HCT116 (cell line): ENCODE results near the gene KCNC3. TPM values are rescaled to one million over a fixed set of nuclear protein-coding genes. Genes with fewer than 3 reads are reported as not detected.

ENCODE experiments used
- ATAC-seq: fragments of 200-7000 bp; cut with Tn5 transposase; 2 replicates; pipeline ENCODE4 v1.9.1; 2020; ENCODE audit warnings: mild to moderate bottlenecking, moderate library complexity
- BruUV-seq: library from RNA; stranded (reverse); fragments of 400-500 nt; replicated peaks from 2 replicates; lab custom pipeline; 2021; lab: Mats Ljungman, UMichigan
- CTCF ChIA-PET: fragments of 300-600 bp; sonication (Branson Sonifier 250); formaldehyde crosslinking; loops from one replicate; lab custom pipeline; 2021; ENCODE audit warnings: antibody characterized with exemption; lab: Charles Lee
- POLR2A ChIA-PET: fragments of 300-600, 350-600 bp; sonication (Branson Sonifier 250); formaldehyde crosslinking; loops from one replicate; lab custom pipeline; 2021; ENCODE audit warnings: antibody characterized with exemption; lab: Charles Lee
- RAD21 ChIA-PET, 2 experiments: fragments of 300-600 bp; sonication (Branson Sonifier 250); formaldehyde crosslinking; loops; one replicate each; lab custom pipeline; 2023; ENCODE audit warnings: low total read pairs in 2 of 2; ENCODE audit not compliant: uncharacterized antibody in 2 of 2, unreplicated experiment in 2 of 2, low non-redundant PET in 1 of 2; lab: Charles Lee
- DNase-seq: peaks from one replicate; pipeline ENCODE4 v3.0.0-alpha.2; 2010; ENCODE audit warnings: low read depth, low spot score
- H2AFZ ChIP-seq: fragments of 200-600 bp; shearing (Covaris generic), sonication (generic); 2 replicates; pipeline ENCODE4 v1.6.1; 2017; ENCODE audit warnings: low read depth, mixed run types, mixed read lengths, antibody characterized with exemption, low read length; ENCODE audit not compliant: poor library complexity, severe bottlenecking
- H3K27ac ChIP-seq: 2 replicates; pipeline ENCODE4 v1.5.1; 2012; ENCODE audit warnings: low read depth, low read length
- H3K27me3 ChIP-seq: fragments of 200-600 bp; sonication (generic); 2 replicates; pipeline ENCODE4 v1.6.1; 2016; ENCODE audit warnings: mixed run types, low read length, mixed read lengths; ENCODE audit not compliant: insufficient read depth
- H3K36me3 ChIP-seq, 2 experiments: fragments of 200-500 bp in 1 of 2; fragments of 200-600 bp in 1 of 2; sonication (Bioruptor generic) in 1 of 2; sonication (generic) in 1 of 2; 2 replicates each; pipeline versions ENCODE4 v1.5.1 to v1.6.1; 2014 to 2016; ENCODE audit warnings: low read length in 2 of 2, inconsistent platforms in 1 of 2, mixed read lengths in 1 of 2, mixed run types in 1 of 2; ENCODE audit not compliant: insufficient read depth in 2 of 2, control insufficient read depth in 1 of 2
- H3K4me1 ChIP-seq, 2 experiments: fragments of 200-600 bp in 1 of 2; sonication (generic) in 1 of 2; 2 replicates each; pipeline versions ENCODE4 v1.5.1 to v1.6.1; 2012 to 2017; ENCODE audit warnings: low read length in 2 of 2, inconsistent platforms in 1 of 2, mild to moderate bottlenecking in 1 of 2, mixed read lengths in 1 of 2, mixed run types in 1 of 2, moderate library complexity in 1 of 2; ENCODE audit not compliant: insufficient read depth in 2 of 2, control insufficient read depth in 1 of 2
- H3K4me2 ChIP-seq: fragments of 200-600 bp; sonication (generic); 2 replicates; pipeline ENCODE4 v1.6.1; 2017; ENCODE audit warnings: mixed run types, low read length, mixed read lengths
- H3K4me3 ChIP-seq, 2 experiments: fragments of 200-600 bp in 1 of 2; sonication (generic) in 1 of 2; replicated peaks in 1 of 2; 2 replicates each; pipeline ENCODE4 v1.5.1; 2011 to 2016; ENCODE audit warnings: low read length in 2 of 2, control low read depth in 1 of 2, low read depth in 1 of 2, mild to moderate bottlenecking in 1 of 2, mixed read lengths in 1 of 2, mixed run types in 1 of 2
- H3K79me2 ChIP-seq: fragments of 200-600 bp; sonication (generic); 2 replicates; pipeline ENCODE4 v1.6.1; 2017; ENCODE audit warnings: mild to moderate bottlenecking, mixed run types, low read length, moderate library complexity, mixed read lengths; ENCODE audit not compliant: insufficient read depth
- H3K9ac ChIP-seq: fragments of 200-600 bp; sonication (generic); 2 replicates; pipeline ENCODE4 v1.6.1; 2016; ENCODE audit warnings: low read length, mixed read lengths
- H3K9me2 ChIP-seq: fragments of 200-600 bp; sonication (generic), shearing (Covaris generic); 2 replicates; pipeline ENCODE4 v1.6.1; 2017; ENCODE audit warnings: mixed run types, mild to moderate bottlenecking, moderate library complexity; ENCODE audit not compliant: insufficient read depth
- H3K9me3 ChIP-seq, 2 experiments: fragments of 200-500 bp in 1 of 2; fragments of 200-600 bp in 1 of 2; sonication (Bioruptor generic) in 1 of 2; sonication (generic) in 1 of 2; 2 replicates each; pipeline ENCODE4 v1.6.1; 2014 to 2017; ENCODE audit warnings: low read length in 2 of 2, mixed read lengths in 2 of 2, inconsistent platforms in 1 of 2, low read depth in 1 of 2, mild to moderate bottlenecking in 1 of 2, mixed run types in 1 of 2, moderate library complexity in 1 of 2; ENCODE audit not compliant: control insufficient read depth in 1 of 2, insufficient read depth in 1 of 2
- H4K20me1 ChIP-seq: fragments of 200-600 bp; sonication (generic), shearing (Covaris generic); 2 replicates; pipeline ENCODE4 v1.6.1; 2017; ENCODE audit warnings: mixed run types, mild to moderate bottlenecking, moderate library complexity; ENCODE audit not compliant: insufficient read depth
- ATF3 ChIP-seq: IDR thresholded peaks from 2 replicates; pipeline ENCODE4 v1.6.1; 2012
- CBX3 ChIP-seq: IDR thresholded peaks from 2 replicates; pipeline ENCODE4 v1.6.1; 2012; ENCODE audit warnings: low read depth
- CEBPB ChIP-seq: IDR thresholded peaks from 2 replicates; pipeline ENCODE4 v1.6.1; 2012; ENCODE audit warnings: low read depth
- EGR1 ChIP-seq: IDR thresholded peaks from 2 replicates; pipeline ENCODE4 v1.6.1; 2012; ENCODE audit warnings: low read depth
- EZH2 ChIP-seq: fragments of 200-600 bp; sonication (generic); IDR thresholded peaks from 2 replicates; pipeline ENCODE4 v1.6.1; 2017; ENCODE audit warnings: antibody characterized with exemption, mixed run types
- EZH2phosphoT487 ChIP-seq: fragments of 200-600 bp; IDR thresholded peaks from 2 replicates; pipeline ENCODE4 v1.6.1; 2018; ENCODE audit warnings: antibody characterized with exemption, borderline replicate concordance
- FOSL1 ChIP-seq: IDR thresholded peaks from 2 replicates; pipeline ENCODE4 v1.6.1; 2012; ENCODE audit warnings: low read depth
- JUND ChIP-seq: IDR thresholded peaks from 2 replicates; pipeline ENCODE4 v1.6.1; 2012
- POLR2A ChIP-seq: IDR thresholded peaks from 2 replicates; pipeline ENCODE4 v1.7.0; 2011; ENCODE audit warnings: borderline replicate concordance; ENCODE audit not compliant: insufficient read depth, insufficient read length; ENCODE audit errors: extremely low read depth
- POLR2AphosphoS5 ChIP-seq: IDR thresholded peaks from 2 replicates; pipeline ENCODE4 v1.6.1; 2011; ENCODE audit warnings: mild to moderate bottlenecking, low read depth, low read length, moderate library complexity
- RAD21 ChIP-seq: IDR thresholded peaks from 2 replicates; pipeline ENCODE4 v1.6.1; 2012; ENCODE audit warnings: low read depth, mild to moderate bottlenecking
- SIN3A ChIP-seq: IDR thresholded peaks from 2 replicates; pipeline ENCODE4 v1.6.1; 2012; ENCODE audit warnings: low read depth
- YY1 ChIP-seq: IDR thresholded peaks from 2 replicates; pipeline ENCODE4 v1.6.1; 2011; ENCODE audit warnings: low read length, low read depth, moderate library complexity, mild to moderate bottlenecking; ENCODE audit not compliant: insufficient replicate concordance; ENCODE audit errors: extremely low read depth
- ZBTB33 ChIP-seq: IDR thresholded peaks from 2 replicates; pipeline ENCODE4 v1.6.1; 2011; ENCODE audit warnings: mild to moderate bottlenecking, low read length, moderate library complexity; ENCODE audit not compliant: insufficient replicate concordance; ENCODE audit errors: extremely low read depth
- ZFX ChIP-seq: fragments of 450-650 bp; IDR thresholded peaks from 2 replicates; pipeline ENCODE4 v1.6.1; 2017
- ZNF274 ChIP-seq: fragments of 200-500 bp; sonication (Bioruptor generic); IDR thresholded peaks from 2 replicates; pipeline ENCODE4 v1.6.1; 2014; ENCODE audit warnings: mild to moderate bottlenecking, low read depth, low read length, inconsistent platforms
- intact Hi-C: fragments of 100-400 bp; cut with micrococcal nuclease; formaldehyde crosslinking; loops from 2 replicates; pipeline ENCODE4 v1.10.0; 2022
- total RNA-seq: library from RNA; stranded (reverse); gene quantifications from one replicate; pipeline ENCODE4 v1.2.1, GENCODE V29; 2021; ENCODE audit not compliant: unreplicated experiment
- TF ChIP-seq, protein P1 (sequence below): IDR thresholded peaks from 2 replicates; pipeline ENCODE4 v1.6.1; 2012

KCNC3 gene
- total RNA-seq, 1 experiment from 2014 or later, result 6.9 TPM

- Histone ChIP-seq H3K36me3 (peaks cover 2 to 6% of the 10 kb centered on the region in 2 experiments; a peak in 2 of 4 replicates), H3K4me3 (no peak overlapping the region), H3K4me1 (peaks cover under 1 to 2% of the 10 kb centered on the region in 2 experiments; a peak in 2 of 4 replicates), H3K9ac (no peak overlapping the region), H4K20me1 (no peaks in the 10 kb centered on the region), H3K27me3 (no peaks in the 10 kb centered on the region), H3K9me3 (no peaks in the 10 kb centered on the region), H3K27ac (no peak overlapping the region), H3K4me2 (no peak overlapping the region), H2AFZ (no peak overlapping the region), H3K9me2 (no peaks in the 10 kb centered on the region), H3K79me2 (no peaks in the 10 kb centered on the region; the same call in 1 of the 2 replicates)
- no peak for TF ChIP-seq EGR1
- TF ChIP-seq YY1, result no peak
- TF ChIP-seq RAD21, result no peak
- TF ChIP-seq POLR2AphosphoS5, result no peak
- no peak for TF ChIP-seq FOSL1
- TF ChIP-seq JUND, result no peak
- TF ChIP-seq ATF3, result no peak
- intact Hi-C loops, result no loop called here
- RAD21 ChIA-PET, result interaction anchor here in 1 of 2 experiments (0.6 kb wide), 1 partner anchor 13 kb away, joined by 9 read pairs; no protein-coding TSS in a partner anchor
- DNase-seq (no peak), ATAC-seq (no peak)
- no TSS peak for BruUV-seq
- CTCF ChIA-PET, result no interaction called here
- POLR2A ChIA-PET, result no interaction called here
These were observed 9.1 kb downstream of the KCNC3 start for GRCh38 chr19:50320051-50320450.

DNA sequence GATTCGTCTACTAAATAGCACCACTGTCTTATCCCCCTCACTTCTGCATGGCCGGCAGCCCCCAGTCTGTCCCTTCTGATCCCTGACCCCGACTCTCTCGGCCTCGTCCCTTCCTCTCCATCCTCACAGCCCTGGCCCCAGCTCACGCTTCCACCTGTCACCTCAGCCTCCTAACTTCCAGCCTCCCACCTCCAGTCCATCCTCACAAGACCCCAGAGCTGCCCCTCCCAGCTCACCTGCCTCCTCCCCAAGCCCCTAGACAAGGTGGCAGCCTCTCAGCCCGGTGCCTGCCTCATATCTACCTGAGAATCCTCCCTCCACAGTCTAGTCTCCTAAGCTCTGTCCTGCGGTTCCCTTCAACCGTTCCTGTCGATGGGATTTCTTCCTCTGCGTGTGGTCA, 10.0 kb downstream of the KCNC3 start:
- BruUV-seq, result no TSS peak
- Histone ChIP-seq H3K27me3 (no peaks in the 10 kb centered on the region), H3K79me2 (no peaks in the 10 kb centered on the region; the same call in 1 of the 2 replicates), H3K4me2 (no peak overlapping the region), H4K20me1 (no peaks in the 10 kb centered on the region), H3K4me3 (no peak overlapping the region), H3K9me2 (no peaks in the 10 kb centered on the region), H3K4me1 (peaks cover 0 to 3% of the 10 kb centered on the region in 2 experiments; a peak in 1 of 4 replicates), H2AFZ (no peak overlapping the region), H3K9me3 (no peaks in the 10 kb centered on the region), H3K27ac (no peak overlapping the region), H3K9ac (no peak overlapping the region), H3K36me3 (peaks cover 2 to 6% of the 10 kb centered on the region in 2 experiments; a peak in 2 of 4 replicates)
- POLR2A ChIA-PET, result no interaction called here
- intact Hi-C loops, result no loop called here
- RAD21 ChIA-PET, result no interaction called here
- ATAC-seq (no peak), DNase-seq (no peak)
- CTCF ChIA-PET, result interaction anchor here (1.0 kb wide), 1 partner anchor 10 kb away, joined by 4 read pairs; the partner anchor contains the start of gene KCNC3
- TF ChIP-seq YY1 (no peak), CBX3 (no peak), POLR2A (no peak), EZH2phosphoT487 (no peak), EZH2 (no peak), SIN3A (no peak), ZBTB33 (no peak), EGR1 (no peak), ZFX (no peak), CEBPB (no peak), ZNF274 (no peak)
- TF ChIP-seq, protein P1, sequence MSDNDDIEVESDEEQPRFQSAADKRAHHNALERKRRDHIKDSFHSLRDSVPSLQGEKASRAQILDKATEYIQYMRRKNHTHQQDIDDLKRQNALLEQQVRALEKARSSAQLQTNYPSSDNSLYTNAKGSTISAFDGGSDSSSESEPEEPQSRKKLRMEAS, result no peak
